ENCODE results near the gene CSNK1E.

Gene CSNK1E

GRCh38 chr22:38352436-38352835, 35.2 kb upstream of the CSNK1E start:
- H3K27me3 ChIP-seq (ENCODE audit: insufficient read depth, low read length, poor library complexity, severe bottlenecking) = no peaks in the 10 kb centered on the region
- no peaks in the 10 kb centered on the region for H3K79me2 ChIP-seq (ENCODE audit: insufficient read depth, low read length)
- H3K4me2 ChIP-seq (ENCODE audit: low read depth, low read length, poor library complexity, severe bottlenecking) = no peak overlapping the region
- H2AFZ ChIP-seq (ENCODE audit: low read length) = no peak overlapping the region
- TF ChIP-seq CTCF (conservative IDR thresholded peaks at IDR 0.05; ENCODE audit: low read length) = no peak
- no peak for TF ChIP-seq EZH2phosphoT487 (IDR thresholded peaks at IDR 0.05; ENCODE audit: borderline replicate concordance)
- peaks cover 10% of the 10 kb centered on the region; the same call in 1 of the 2 replicates for H3K36me3 ChIP-seq (ENCODE audit: insufficient read depth, low read length)
- H3K4me3 ChIP-seq (ENCODE audit: low read length, poor library complexity, severe bottlenecking) = no peak overlapping the region
- no peaks in the 10 kb centered on the region for H4K20me1 ChIP-seq (ENCODE audit: insufficient read depth, low read length, poor library complexity, severe bottlenecking)
- H3K9me2 ChIP-seq (replicated peaks; ENCODE audit: low read depth, low read length) = no peaks in the 10 kb centered on the region
- H3K9me3 ChIP-seq (ENCODE audit: insufficient read depth, low read depth, low read length) = no peaks in the 10 kb centered on the region
- no peaks in the 10 kb centered on the region for H3K4me1 ChIP-seq (ENCODE audit: insufficient read depth, low read length, poor library complexity, severe bottlenecking)
- no peak overlapping the region for H3K9ac ChIP-seq (ENCODE audit: low read depth, low read length, poor library complexity, severe bottlenecking)
- no peaks in the 10 kb centered on the region for H3F3A ChIP-seq (ENCODE audit: low read depth)

- H3K4me2 ChIP-seq (ENCODE audit: low read depth, low read length, poor library complexity, severe bottlenecking) = no peak overlapping the region
Observed at GRCh38 chr22:38350444-38351359, 33.5 kb upstream of the CSNK1E start.

DNA sequence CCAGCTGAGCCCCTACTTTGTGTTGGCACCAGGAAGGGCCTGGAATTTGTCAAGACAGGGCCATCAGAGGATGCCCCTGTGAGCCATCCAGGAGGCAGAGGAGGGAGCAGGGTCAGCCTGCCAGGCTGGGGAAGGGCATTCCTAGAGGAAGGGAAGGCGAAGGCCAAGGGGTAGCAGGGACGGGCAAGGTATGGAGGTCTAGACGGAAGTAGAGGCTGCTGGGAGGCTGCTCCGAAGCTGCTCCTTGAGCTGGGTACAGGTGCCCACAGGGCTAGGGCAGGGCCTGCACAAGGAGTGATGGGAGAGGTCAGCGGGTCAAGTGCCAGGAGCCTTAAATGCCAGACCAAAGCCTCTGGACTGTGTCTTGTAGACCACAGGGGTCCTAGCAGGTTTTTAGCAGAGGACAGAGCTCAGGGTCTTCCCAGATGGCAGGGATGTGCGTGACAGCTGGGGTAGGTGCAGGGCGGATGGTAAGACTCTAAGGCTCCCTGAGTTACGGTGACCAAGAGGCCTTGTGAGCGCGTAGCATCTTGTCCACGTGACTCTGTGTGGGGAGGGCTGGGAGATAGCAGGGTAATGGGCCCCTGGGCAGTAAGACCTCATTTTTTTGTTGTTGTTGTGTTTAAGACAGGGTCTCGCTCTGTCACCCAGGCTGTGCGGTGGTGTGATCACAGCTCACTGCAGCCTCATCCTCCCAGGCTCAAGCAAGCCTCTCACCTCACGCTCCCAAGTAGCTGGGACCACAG, 31.7 kb upstream of the CSNK1E start:
- no peak overlapping the region for H3K4me3 ChIP-seq (ENCODE audit: low read length, poor library complexity, severe bottlenecking)
- no peaks in the 10 kb centered on the region for H3K27me3 ChIP-seq (ENCODE audit: insufficient read depth, low read length, poor library complexity, severe bottlenecking)
- no peaks in the 10 kb centered on the region for H3F3A ChIP-seq (ENCODE audit: low read depth)
- H3K4me2 ChIP-seq (ENCODE audit: low read depth, low read length, poor library complexity, severe bottlenecking) = no peak overlapping the region
- no peak overlapping the region for H3K9ac ChIP-seq (ENCODE audit: low read depth, low read length, poor library complexity, severe bottlenecking)
- no peaks in the 10 kb centered on the region for H3K9me2 ChIP-seq (replicated peaks; ENCODE audit: low read depth, low read length)
- no peak for TF ChIP-seq CTCF (conservative IDR thresholded peaks at IDR 0.05; ENCODE audit: low read length)
- TF ChIP-seq EZH2phosphoT487 (IDR thresholded peaks at IDR 0.05; ENCODE audit: borderline replicate concordance) = no peak
- H3K36me3 ChIP-seq (ENCODE audit: insufficient read depth, low read length) = peaks cover 3% of the 10 kb centered on the region; the same call in 1 of the 2 replicates
- H2AFZ ChIP-seq (ENCODE audit: low read length) = no peak overlapping the region
- no peaks in the 10 kb centered on the region for H3K9me3 ChIP-seq (ENCODE audit: insufficient read depth, low read depth, low read length)
- no peaks in the 10 kb centered on the region for H3K79me2 ChIP-seq (ENCODE audit: insufficient read depth, low read length)
- H3K4me1 ChIP-seq (ENCODE audit: insufficient read depth, low read length, poor library complexity, severe bottlenecking) = no peaks in the 10 kb centered on the region
- H4K20me1 ChIP-seq (ENCODE audit: insufficient read depth, low read length, poor library complexity, severe bottlenecking) = no peaks in the 10 kb centered on the region

More at GRCh38 chr22:38350444-38351359, 33.5 kb upstream of the CSNK1E start:
- Histone ChIP-seq H3K9me3 (ENCODE audit: insufficient read depth, low read depth, low read length) (no peaks in the 10 kb centered on the region), H3K27me3 (ENCODE audit: insufficient read depth, low read length, poor library complexity, severe bottlenecking) (no peaks in the 10 kb centered on the region), H3K9ac (ENCODE audit: low read depth, low read length, poor library complexity, severe bottlenecking) (no peak overlapping the region), H3K79me2 (ENCODE audit: insufficient read depth, low read length) (no peaks in the 10 kb centered on the region), H4K20me1 (ENCODE audit: insufficient read depth, low read length, poor library complexity, severe bottlenecking) (no peaks in the 10 kb centered on the region), H3K9me2 (replicated peaks; ENCODE audit: low read depth, low read length) (no peaks in the 10 kb centered on the region), H3K4me1 (ENCODE audit: insufficient read depth, low read length, poor library complexity, severe bottlenecking) (no peaks in the 10 kb centered on the region), H2AFZ (ENCODE audit: low read length) (no peak overlapping the region), H3F3A (ENCODE audit: low read depth) (no peaks in the 10 kb centered on the region), H3K4me3 (ENCODE audit: low read length, poor library complexity, severe bottlenecking) (no peak overlapping the region), H3K36me3 (ENCODE audit: insufficient read depth, low read length) (peaks cover 10% of the 10 kb centered on the region; the same call in 1 of the 2 replicates)
- TF ChIP-seq EZH2phosphoT487 (IDR thresholded peaks at IDR 0.05; ENCODE audit: borderline replicate concordance) (no peak), CTCF (conservative IDR thresholded peaks at IDR 0.05; ENCODE audit: low read length) (no peak)

Data from Loucy (cell line).